ENCODE data around the gene ESR1.

- TF ChIP-seq, protein P1, sequence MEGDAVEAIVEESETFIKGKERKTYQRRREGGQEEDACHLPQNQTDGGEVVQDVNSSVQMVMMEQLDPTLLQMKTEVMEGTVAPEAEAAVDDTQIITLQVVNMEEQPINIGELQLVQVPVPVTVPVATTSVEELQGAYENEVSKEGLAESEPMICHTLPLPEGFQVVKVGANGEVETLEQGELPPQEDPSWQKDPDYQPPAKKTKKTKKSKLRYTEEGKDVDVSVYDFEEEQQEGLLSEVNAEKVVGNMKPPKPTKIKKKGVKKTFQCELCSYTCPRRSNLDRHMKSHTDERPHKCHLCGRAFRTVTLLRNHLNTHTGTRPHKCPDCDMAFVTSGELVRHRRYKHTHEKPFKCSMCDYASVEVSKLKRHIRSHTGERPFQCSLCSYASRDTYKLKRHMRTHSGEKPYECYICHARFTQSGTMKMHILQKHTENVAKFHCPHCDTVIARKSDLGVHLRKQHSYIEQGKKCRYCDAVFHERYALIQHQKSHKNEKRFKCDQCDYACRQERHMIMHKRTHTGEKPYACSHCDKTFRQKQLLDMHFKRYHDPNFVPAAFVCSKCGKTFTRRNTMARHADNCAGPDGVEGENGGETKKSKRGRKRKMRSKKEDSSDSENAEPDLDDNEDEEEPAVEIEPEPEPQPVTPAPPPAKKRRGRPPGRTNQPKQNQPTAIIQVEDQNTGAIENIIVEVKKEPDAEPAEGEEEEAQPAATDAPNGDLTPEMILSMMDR (conservative IDR thresholded peaks at IDR 0.05; ENCODE audit: low read length), result no peak
- no peak for TF ChIP-seq EZH2phosphoT487 (IDR thresholded peaks at IDR 0.05; ENCODE audit: borderline replicate concordance, low read depth, low read length)
Observed at GRCh38 chr6:152086223-152086873, 278.9 kb downstream of the ESR1 start.
